ENCODE measurements around the gene ASTN1.
"Not testable (repeated sequence)": the region's sequence is repeated elsewhere in the genome, so short reads cannot be mapped to it uniquely, and the experiment has no call there.

The ASTN1 gene

DNA sequence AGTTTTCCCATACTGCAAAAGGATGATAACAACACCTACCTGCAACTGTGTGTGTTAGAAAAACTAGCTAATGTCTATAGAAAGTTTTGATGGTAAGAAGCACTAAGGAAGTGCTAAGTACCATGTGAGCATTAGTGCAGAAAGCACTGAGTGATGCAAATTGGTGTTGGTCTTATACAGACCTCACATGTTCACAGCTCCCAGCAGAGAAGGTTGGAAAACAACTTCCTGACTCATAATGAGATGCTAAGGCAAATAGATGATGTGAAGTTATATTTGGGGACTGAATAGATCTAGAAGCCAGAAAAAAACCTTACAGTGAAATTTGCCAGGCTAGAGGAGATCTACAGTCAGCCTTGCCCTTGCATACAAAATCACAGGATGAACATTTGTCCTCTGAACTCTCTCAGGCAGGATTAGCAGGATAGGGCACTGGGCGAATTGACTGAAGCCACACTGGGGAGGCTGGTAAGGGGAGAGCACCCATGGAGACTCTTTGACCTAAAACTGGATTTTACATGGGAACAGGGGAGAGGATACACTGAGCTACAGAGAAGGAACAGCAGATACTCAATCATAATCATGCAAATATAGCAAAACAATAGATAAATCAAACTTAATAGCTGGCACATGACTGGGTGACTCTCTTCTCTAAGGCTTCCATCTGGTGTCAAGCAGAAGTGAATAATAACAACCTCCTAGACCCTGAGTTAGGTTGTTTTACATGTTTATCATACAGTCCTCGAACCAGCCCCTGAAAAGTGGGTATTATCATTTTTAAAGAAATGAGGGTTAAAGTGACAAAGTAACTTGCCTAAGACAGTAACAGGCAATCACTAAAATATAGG lies 61.3 kb downstream of the ASTN1 start:
- DNase-seq, result peak in 1 of 3 experiments; percentile 34

GRCh38 chr1:177092001-177092400 lies 72.5 kb downstream of the ASTN1 start:
- DNase-seq, result no peak

DNA sequence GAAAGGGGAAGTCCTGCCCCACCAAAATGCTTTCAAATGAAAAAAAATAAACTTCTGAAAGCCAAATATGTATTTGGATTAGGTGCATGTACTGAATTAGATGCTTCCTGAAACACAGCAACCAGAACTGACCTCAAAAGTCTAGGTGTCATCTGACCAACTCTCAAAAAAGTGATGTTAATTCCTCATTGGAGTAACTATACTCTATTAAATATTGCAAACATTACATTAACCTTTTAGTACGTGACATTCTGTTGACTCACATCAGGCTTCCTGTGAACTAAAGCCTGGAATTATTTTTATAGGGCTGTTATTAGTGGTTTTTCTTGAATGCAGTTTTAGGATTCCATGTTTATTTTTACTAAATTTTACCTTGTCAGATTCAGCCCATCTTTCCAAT lies 73.5 kb downstream of the ASTN1 start:
- no peak for DNase-seq

- no peak for DNase-seq
Measured at GRCh38 chr1:177088966-177089365, 75.5 kb downstream of the ASTN1 start.

- no peak for DNase-seq
Measured at GRCh38 chr1:177082855-177083693, 81.4 kb downstream of the ASTN1 start.

DNA sequence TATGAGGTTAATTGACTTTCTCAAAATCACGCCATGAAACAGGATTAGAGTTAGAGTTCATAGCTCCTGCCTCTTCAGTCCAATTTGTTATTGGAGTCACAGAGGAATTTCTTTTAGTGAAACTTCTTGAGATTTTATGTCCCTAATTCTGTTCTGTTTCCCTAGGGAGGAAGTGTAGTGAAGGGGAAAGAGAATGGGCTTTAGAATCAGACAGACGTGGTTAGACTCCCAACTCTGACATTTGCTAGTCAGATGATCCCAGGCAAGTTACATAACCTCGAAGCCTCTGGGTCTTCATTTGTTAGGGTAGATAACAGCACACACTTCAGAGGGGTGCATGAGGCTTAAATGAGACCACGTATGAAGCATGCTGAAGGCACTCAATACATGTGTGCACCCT lies 83.9 kb downstream of the ASTN1 start:
- DNase-seq, result no peak

DNA sequence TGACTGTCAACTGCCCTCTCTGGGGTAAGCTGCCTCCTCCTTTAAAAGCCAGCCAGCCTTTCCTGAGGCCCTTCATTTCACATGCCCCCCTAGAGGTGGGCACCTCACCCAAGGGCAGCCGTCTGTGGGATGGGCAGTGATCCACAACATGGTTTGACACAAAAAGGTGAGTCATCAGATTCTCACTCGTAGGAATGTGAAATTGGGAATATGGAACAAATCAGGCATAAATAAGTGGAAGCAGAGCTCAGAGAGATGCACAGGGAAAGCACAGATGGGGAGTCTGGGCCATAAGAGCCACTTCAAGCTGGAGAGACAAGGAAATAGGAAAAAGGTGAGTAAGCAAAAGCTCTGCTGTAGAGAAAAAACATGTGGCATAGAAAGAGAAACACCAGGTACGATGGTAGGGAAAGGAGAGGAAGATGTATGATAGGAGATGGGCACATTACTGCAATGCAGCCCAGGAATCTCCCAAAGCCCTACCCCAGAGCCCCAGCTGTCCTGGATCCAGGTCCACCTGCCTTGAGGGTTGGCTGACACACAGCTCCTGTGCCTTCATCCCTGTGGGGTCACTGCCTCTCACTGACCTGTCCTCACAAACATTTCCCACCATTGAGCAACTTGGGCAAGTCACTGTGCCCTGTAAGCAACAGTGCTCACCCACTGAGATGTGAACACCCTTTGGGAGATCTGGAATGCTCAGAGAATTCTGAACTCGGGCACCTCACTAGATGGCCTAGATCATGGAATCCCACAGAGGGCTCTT lies 86.6 kb downstream of the ASTN1 start:
- DNase-seq, result peak in 1 of 3 experiments; percentile 39

DNA sequence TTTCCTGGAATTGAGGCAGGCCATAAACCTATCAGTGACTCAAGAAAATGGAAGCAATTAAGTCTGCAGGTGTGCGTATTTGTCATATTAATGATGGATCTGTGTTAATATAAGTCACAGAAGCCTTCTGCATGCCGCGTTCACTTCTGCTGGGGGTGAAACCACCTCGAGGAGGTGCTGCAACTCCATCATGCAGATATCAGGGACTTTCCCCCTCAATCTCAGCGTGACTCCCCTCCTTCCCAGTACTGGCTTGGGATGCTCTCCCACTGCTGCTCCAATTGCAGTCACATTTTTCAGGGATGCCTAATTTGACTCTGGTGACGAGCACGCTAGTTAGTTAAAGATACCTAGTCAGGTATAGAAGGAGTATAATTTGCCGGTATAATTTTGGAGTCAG lies 87.5 kb downstream of the ASTN1 start:
- DNase-seq, result peak in 1 of 3 experiments; percentile 47

DNA sequence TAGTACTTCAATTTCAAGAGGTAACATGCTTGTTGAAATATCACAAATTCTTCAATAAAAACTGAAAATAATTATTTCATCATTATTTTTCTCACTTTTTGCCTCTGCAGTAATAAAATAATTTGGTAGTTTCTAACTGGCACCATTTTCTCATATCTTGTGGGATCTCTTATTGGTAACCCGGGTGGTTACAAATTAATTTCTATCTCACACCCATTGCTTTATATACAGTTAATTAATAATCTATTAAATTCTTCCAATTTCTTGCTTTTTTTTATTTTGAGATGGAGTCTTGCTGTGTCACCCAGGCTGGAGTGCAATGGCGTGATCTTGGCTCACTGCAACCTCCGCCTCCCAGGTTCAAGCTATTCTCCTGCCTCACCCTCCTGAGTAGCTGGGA lies 89.7 kb downstream of the ASTN1 start:
- DNase-seq, result not testable (repeated sequence)

DNA sequence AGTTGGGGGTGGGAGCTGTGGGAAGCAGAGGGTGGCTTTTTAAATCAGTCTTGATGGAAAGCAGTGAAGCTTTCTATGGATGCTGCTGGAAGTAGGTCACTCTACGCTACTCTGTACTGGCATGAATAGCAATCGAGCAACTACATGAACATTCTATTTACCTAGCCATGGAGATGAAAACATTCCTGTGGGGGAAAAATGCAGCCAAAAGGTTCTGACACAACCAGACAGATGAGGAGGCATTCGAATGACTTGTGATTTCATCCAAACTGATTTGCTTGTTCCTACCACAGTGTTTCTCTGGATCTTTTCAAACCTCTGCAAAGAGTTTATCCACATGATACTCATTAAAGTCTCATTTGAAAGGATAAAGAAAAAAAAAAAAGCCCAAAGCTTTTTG lies 95.0 kb downstream of the ASTN1 start:
- no peak for DNase-seq

- DNase-seq, result no peak
Measured at GRCh38 chr1:177067752-177068410, 96.6 kb downstream of the ASTN1 start.

DNA sequence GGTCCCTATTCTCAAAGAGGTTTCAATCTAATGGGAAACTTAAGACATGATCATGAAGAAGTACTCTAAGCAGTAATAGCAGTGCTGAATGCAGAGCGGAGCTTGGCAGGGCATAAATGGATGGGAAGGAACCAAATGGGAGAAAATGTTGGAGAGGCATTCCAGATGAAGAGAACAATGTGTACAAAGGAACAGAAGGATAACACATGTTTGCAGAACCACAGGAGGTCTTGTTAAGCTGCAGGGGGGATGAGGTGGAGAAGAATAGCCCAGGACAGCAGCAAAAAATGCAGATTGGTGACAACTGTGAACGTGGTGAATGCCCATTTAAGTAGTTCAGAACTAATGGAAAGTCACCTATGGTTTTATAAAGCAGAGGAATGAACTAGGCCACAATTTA lies 99.1 kb downstream of the ASTN1 start:
- DNase-seq, result peak in 2 of 3 experiments; percentile 48 to 77

DNA sequence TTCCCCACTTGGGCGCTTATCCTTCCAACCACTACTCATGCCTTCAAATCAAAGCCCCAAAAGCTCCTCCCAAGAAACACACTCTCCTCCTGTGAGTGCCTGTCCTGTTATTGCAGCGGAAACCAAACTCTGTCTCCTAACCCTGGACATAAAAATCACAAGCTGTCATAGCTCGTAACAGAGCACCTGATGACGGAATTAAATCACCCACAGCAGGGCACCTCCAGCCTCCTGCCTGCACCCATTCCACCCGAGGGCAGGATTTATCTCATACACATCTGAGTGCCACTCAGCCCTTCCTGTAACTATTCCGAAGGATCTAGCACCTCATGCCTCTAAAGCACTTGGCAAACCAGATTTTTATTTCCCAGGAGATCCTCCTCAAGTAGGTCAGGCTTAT lies 100.9 kb downstream of the ASTN1 start:
- DNase-seq, result no peak

GRCh38 chr1:177054542-177054941 lies 110.0 kb downstream of the ASTN1 start:
- DNase-seq, result peak in 1 of 3 experiments; percentile 64

DNA sequence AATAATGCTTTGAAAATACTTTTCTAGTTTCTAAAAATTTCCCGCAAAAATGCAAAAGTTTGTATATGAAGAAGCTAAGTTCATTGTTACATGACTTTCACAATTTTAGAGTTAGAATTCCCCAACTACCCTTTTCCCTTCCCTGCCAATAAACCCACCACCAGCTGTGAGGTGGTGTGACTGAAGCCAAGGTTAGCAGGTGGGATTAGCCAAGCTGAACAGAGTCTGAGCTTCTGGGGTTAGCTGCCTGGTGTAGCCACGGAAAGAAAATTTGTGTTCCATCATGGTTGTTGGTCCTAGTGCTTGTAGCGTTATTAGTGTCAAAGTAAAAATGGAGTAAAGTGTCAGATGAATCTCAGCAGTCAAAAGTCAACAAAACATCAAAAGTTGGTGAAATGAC lies 110.9 kb downstream of the ASTN1 start:
- peak in 1 of 3 experiments; percentile 31 for DNase-seq

DNA sequence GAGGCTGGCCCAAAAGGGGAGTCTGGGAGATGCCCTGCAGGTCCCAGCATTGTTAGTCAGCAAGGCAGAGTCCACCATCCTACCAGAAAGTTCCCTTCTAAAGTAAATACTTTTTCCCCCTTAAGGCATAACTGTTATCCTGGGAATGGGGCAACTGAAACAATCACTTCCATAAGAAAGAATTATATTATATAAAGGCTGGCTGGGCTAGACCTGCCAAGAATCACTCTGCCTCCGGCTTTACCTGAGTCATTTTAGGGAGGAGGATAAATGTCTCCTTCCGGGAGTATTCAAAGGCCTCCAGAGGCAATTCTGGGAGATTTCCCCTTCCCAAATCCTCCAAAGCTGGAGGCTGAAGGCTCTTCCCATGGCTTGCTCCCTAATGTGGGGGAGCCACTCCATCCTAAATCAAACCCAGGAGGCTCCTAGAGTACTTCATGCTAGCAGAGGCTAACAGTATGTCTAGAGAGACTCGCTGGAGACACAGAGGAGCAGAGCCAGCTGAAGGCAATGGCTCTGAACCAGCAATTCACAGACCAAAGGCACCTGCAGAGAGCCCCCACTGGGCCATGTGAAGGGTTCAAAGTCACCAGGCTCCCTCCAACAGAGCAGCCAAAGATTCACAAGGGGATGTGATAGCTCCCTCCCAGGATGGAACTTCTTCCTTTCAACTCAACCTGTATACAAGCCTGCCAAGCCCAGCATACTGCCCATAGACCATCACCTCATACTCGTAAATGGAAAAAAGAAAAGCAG lies 116.0 kb downstream of the ASTN1 start:
- DNase-seq, result no peak

GRCh38 chr1:177045151-177045550 lies 119.4 kb downstream of the ASTN1 start:
- DNase-seq, result no peak

DNA sequence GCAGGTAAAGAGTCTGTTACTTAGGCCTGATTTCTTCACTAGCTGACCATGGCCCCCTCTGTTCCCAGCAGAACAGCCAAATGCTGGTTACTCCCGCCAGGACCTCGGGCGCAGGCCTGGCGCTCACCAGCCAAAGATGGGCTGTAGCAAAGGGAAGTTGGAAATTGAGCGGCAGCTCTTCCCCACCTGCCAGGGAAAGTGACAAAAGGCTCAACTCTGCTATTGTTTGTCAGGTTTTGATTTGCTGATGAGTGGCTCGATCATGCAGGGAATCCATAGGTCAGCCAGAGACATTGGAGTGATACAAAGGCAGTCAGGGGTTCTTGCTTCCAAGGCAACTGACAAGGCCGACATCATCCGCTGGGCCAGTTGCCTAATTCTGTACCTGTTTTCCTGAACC lies 120.1 kb downstream of the ASTN1 start:
- DNase-seq, result no peak

GRCh38 chr1:177043597-177043996 lies 120.9 kb downstream of the ASTN1 start:
- DNase-seq, result no peak

GRCh38 chr1:177035586-177035985 lies 128.9 kb downstream of the ASTN1 start:
- DNase-seq, result no peak

DNA sequence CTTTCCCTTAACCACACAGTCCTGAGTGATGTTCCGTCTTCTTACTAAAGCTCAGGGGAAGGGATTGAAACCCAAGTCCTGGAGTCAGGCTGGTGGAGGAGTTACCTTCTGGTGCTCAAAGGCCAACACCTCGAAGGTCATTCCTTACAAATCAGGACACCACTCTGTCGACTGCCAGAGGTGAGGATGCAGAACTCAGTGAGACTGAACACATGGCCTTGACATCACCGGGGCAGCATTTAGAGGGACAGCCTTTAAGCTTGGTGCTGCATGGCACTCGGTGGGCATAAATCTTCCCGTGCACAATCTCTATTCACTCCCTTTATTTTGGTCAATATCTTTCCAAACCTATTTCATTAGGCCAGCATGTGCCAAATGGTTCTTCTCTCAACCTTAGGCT lies 130.9 kb downstream of the ASTN1 start:
- DNase-seq, result no peak

DNA sequence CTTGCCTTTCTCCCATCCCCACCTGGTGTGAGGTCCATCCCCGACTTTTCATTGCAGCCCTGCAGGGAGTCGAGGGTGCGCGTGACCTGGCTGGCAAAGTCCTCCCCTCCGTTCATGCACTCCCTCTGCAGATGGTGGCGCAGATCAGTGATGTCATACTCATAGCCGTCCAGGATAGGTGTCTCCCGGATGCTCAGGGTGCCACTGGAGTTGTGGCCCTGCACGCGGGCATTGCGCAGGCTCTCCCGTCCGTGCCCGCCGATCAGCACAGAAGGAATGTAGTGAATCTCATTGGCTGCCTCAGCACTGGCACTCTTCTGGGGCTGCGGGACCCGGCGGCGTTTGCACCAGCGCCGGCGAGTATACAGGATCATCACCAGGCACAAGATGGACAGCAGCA lies 132.1 kb downstream of the ASTN1 start:
- DNase-seq, result peak in 2 of 3 experiments; percentile 78 to 95

Data from NCI-H1417 (cell line).